AG04450 (cell line): ENCODE results near the gene CCL5. TPM values are rescaled to one million over a fixed set of nuclear protein-coding genes. Genes with fewer than 3 reads are reported as not detected.

Experiments used
- CTCF ChIA-PET: fragments of 300-600, 350-600 bp; formaldehyde crosslinking; extraction: SDS; loops from one replicate; lab custom pipeline; 2022; ENCODE audit warnings: antibody characterized with exemption, inconsistent platforms; lab: Charles Lee
- POLR2A ChIA-PET: fragments of 350-600 bp; formaldehyde crosslinking; extraction: SDS; loops from one replicate; lab custom pipeline; 2021; ENCODE audit warnings: antibody characterized with exemption, inconsistent platforms; lab: Yijun Ruan, JAX
- DNase-seq: peaks from one replicate; pipeline ENCODE4 v3.0.0-alpha.2; 2011; ENCODE audit warnings: low read depth, low spot score
- H3K27ac ChIP-seq: one replicate; pipeline ENCODE4 v1.5.1; 2012; ENCODE audit warnings: low read depth, low read length, control low read depth
- H3K27me3 ChIP-seq: one replicate; pipeline ENCODE4 v1.6.0; 2012; ENCODE audit warnings: low read length; ENCODE audit not compliant: control insufficient read depth, insufficient read depth
- H3K4me3 ChIP-seq: 2 replicates; pipeline ENCODE4 v1.5.1; 2011; ENCODE audit warnings: mild to moderate bottlenecking, low read depth, low read length, control low read depth
- H3K9me3 ChIP-seq: 2 replicates; pipeline ENCODE4 v1.5.1; 2012; ENCODE audit warnings: low read length; ENCODE audit not compliant: control insufficient read depth, insufficient read depth
- CTCF ChIP-seq: IDR thresholded peaks from 2 replicates; pipeline ENCODE4 v1.5.1; 2011; ENCODE audit warnings: low read depth, low read length, control low read depth, inconsistent platforms
- polyA plus RNA-seq: library from polyadenylated mRNA; depleted of rRNA; stranded (reverse); fragments of >200 nt; gene quantifications from 2 replicates; pipeline ENCODE4 v1.2.3, GENCODE V29; 2011

The CCL5 gene
- polyA plus RNA-seq, 1 experiment: not detected

GRCh38 chr17:35894206-35894605 lies 14.0 kb upstream of the CCL5 start:
- DNase-seq: no peak
- H3K27ac ChIP-seq: no peak overlapping the region
- TF ChIP-seq CTCF: no peak
- POLR2A ChIA-PET: no interaction called here
- CTCF ChIA-PET: no interaction called here
- no peaks in the 10 kb centered on the region for H3K27me3 ChIP-seq
- H3K9me3 ChIP-seq: no peaks in the 10 kb centered on the region
- H3K4me3 ChIP-seq: no peak overlapping the region

DNA sequence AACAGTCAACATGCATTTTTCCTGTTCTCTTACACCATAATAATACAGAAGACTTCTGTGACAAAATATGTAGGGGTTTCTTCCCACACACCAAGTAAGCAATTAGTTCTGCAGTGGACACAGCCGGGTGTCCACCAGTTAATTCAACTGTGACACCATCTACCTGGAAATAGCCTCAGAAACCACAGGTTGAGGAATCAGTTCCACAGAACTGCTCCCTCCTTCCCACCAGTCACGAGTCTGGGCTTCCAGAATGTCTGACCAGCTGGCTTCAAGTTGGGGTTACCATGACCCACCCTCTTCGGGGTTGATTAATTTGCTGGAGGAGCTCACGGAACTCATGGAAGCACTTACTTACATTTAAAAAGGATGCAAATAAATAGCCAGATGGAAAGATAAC lies 13.6 kb upstream of the CCL5 start:
- no peaks in the 10 kb centered on the region for H3K9me3 ChIP-seq
- POLR2A ChIA-PET: no interaction called here
- no peak overlapping the region for H3K27ac ChIP-seq
- no peak for DNase-seq
- CTCF ChIA-PET: no interaction called here
- no peak for TF ChIP-seq CTCF
- H3K4me3 ChIP-seq: no peak overlapping the region
- no peaks in the 10 kb centered on the region for H3K27me3 ChIP-seq

DNA sequence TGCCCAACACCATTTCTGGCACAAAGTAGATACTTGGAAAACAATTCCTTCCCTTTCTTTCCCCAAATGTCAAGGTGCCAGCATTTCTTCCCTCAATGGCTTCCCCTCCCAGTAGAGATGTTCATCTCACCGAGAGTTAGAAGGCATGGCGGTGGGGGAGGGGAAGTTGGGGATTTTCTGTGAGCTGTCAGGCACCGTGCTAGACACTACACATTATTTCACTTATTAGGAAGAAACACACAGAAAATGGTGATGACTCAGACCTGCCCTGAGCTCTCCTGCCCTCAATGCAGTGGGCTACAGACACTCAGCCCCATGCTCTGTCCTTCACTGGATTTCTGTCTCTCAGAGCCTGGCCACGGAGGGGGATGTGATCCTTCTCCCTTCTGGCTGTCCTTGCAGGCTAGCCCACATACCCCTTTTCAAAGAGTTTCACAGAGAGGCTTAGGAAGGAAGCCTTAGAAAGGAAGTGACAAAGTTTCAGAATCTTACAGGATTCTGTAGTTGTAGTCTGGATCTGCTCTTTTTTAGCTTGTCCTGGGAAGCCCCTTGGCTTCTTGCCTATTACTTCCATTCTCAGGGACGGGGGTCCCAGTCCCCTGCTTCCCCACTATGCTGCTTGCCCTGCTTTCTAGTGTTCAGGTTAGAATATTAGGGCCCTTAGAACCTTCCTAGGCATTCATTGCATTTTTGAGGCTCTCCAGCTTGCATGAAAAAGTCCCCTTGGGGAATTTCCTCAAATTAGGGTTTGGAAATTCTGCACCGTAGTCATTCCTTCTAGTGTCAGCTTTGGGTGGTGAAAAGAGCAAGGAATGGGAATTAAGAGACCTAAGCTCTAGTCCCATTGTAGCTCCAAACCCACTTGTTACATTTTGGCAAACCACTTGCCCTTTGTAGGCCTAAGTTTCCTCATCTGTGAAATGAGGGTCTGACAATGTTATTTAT lies 12.2 kb upstream of the CCL5 start:
- no peaks in the 10 kb centered on the region for H3K27me3 ChIP-seq
- H3K9me3 ChIP-seq: no peaks in the 10 kb centered on the region
- no peak overlapping the region for H3K27ac ChIP-seq
- CTCF ChIA-PET: no interaction called here
- TF ChIP-seq CTCF: no peak
- DNase-seq: no peak
- H3K4me3 ChIP-seq: no peak overlapping the region
- POLR2A ChIA-PET: no interaction called here

DNA sequence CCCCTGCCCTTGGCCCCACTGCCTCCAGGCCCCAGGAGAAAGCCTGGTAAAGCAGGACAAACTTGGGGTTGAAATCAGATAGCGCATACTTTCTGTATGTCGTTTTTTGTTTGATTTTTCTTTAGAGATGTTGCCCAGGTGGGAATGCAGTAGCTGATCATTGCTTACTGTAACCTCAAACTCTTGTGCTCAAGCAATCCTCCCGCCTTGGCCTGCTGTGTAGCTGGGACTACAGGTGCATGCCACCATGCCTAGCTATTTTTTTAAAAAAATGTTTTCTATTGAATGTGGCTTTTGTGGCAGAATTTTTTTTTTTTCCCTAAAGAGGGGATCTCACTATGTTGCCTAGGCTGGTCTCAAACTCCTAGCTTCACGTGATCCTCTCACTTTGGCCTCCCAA lies 11.1 kb upstream of the CCL5 start:
- POLR2A ChIA-PET: no interaction called here
- no peak for TF ChIP-seq CTCF
- no peaks in the 10 kb centered on the region for H3K27me3 ChIP-seq
- no peak for DNase-seq
- CTCF ChIA-PET: no interaction called here
- no peak overlapping the region for H3K4me3 ChIP-seq
- H3K27ac ChIP-seq: no peak overlapping the region
- no peaks in the 10 kb centered on the region for H3K9me3 ChIP-seq

DNA sequence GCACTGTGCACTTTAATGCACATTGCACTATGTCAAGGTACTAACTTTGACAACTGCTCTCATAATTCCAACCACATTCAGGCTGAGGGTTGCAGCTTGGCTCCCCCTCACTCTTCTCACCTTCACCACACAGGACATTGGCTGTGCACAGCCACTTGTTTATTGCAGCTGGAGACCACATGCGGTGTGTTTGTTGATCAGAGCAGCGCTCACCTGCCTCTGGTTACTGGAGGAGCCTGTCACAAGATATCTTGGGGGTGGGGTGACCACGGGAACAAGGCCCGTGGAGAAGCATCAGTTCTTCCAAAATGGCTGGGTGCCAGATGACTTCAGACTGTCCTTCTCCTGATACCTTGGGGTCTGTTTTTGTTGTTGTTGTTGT lies 10.6 kb upstream of the CCL5 start:
- ChIA-PET CTCF (no interaction called here), POLR2A (no interaction called here)

More for the DNA sequence above, 10.6 kb upstream of the CCL5 start:
- H3K27me3 ChIP-seq: no peaks in the 10 kb centered on the region
- no peaks in the 10 kb centered on the region for H3K9me3 ChIP-seq
- H3K4me3 ChIP-seq: no peak overlapping the region
- no peak overlapping the region for H3K27ac ChIP-seq
- no peak for DNase-seq
- TF ChIP-seq CTCF: no peak
